HG03095 (cell line): ENCODE measurements around the gene AQP2.
A peak's percentile ranks its signal among the peaks of the same experiment; 100 is the strongest.

Experiments used
- ATAC-seq: cut with Tn5 transposase; IDR thresholded peaks from one replicate; pipeline ENCODE4 v1.9.1; 2021; ENCODE audit warnings: moderate library complexity; ENCODE audit not compliant: unreplicated experiment

Gene AQP2

DNA sequence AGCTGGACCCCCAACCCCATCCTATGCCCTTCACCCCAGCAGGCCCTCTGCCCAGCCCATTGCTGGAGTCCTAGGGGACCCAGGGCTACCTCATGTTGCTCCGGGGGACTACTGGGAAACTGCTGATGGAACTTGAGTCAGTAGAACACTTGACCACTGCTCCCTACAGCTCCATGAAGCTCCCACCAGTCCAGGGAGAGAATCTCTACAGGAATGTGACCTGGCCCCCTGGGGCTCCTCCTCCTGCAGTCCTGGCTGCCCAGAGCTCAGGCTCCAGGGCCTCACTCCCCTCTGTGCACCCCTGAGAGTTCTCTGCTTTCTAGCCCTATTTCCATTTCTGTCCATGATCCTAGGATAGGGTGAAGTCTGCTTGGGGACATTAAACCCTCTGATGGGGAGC lies 10.8 kb upstream of the AQP2 start:
- ATAC-seq, result no peak

DNA sequence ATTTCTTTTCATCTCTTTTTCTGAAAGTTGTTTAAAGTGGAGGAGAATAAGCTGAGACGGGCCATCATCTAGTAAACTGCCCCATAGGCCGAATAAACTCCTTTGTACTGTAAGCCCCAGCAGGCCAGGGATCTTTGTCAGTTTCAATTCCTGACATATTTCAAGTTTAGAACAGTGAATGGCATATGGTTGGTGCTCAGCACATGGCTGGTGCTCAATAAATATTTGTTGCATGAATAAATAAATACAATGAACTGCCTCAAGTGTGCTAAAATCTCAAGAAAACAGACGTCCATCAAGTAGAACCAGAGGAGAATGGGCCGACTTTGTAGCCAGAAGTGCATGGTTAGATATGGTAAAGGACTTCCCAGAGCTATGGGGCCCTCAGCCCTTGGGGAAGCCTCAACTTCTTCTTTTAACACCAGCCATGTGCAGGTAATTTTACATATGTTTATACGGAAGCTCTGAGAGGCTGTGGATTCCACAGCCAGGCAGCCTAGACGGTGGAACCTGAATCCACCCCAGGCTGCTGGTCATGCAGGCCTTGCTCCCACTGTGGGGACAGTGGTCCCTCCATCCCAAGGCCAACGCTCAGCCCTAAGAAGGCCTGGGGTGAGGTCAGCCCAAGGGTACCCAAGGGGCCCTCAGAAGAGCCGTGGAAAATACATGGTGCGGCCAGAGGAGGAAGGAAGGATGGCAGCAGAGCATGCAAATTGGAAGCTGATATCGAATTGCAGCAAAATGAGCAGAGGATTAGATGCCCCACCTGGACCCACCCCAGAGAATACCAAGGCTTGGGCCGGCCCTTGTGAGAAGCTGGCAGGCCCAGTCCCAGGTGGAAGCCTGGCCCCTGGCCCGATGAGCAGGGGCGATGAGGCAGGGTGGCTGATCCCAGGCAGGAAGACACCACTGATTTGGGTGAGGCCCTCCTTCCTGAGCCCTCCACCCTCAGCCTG lies 8.7 kb upstream of the AQP2 start:
- ATAC-seq, result no peak

DNA sequence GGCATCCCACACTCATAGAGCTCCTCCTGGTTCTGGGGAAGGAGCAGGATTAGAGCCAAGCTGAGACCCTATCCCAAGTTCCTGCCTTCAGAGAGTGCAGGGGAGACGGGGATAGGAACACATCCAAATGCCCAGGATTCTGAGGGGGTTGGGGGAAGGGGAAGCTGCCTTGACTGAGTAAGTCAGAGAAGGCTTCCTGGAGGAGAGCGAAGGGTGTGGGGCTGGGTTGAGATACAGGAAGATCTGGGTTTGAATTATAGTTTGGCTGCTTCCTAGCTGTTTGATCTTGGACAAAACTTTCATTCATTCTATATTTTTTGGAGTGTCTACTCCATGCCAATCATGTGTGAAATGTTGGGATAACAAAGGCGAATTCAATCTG lies 8.0 kb upstream of the AQP2 start:
- ATAC-seq, result no peak

DNA sequence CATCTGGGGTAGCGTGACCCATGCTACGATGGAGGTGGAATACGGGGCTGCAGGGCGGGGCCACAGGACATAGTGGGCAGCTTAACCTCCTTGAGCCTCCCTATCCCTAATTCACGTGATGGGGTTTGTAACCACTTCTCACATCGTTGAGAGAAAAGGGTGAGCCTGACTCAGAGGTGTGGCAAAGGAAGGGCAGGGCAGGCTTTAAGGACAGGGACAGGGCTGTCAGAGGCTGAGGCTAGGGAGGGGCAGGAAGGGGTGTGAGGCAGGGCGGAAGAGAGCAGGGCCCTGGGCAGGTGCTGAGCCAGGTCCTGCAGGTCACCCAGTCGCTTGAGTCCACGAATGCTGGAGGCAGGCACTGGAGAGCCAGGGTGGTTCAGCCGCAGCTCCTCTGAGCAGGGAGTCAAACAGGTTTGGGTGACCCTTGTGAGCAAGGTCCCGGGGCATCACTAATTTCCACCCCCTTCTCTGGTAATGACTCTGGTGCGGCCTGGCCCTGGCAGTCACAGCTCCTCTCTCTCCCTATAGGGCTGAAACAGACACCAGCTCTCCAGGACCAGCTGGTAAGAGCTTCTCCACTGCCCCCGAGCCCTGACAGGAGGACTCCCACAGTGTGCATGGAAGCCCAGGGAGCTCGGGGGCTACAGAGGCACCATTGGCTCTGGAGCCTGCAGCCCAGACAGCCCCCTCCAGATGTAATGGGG lies 7.5 kb upstream of the AQP2 start:
- ATAC-seq, result no peak

DNA sequence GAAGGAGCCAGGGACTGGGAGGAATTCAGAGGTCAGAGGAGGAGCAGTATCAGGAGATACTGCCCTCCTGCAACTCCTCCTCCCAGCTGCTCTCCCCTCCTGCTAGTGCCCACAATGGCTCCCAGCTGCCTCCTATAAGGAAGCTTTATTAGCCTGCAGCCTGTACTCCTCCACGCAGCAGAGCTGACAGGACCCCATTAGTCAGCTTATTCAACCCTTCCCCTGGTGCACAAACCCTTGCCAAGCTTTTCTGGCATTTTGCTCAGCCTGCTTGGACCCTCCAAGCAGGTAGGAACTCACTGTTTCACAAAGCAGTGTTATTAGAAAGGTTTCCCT lies 6.9 kb upstream of the AQP2 start:
- no peak for ATAC-seq

DNA sequence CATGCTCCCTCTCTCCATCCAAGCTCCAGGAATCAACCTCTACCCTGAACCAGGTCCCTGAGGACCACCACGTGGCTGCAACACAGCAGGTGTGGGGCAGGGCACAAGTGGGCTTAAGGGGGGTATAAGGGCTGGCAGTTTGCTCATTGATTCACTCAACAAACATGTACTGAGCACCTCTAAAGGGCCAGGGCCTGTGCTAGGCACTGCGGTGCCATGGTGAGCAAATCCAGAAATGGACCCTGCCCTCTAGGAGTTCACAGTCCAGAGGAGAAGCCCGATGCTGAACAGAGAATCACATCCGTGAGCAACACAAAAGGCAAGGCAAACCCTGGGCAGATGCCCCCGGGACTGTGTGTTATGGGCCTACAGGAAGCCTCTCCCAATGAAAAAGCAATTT lies 6.5 kb upstream of the AQP2 start:
- ATAC-seq, result no peak

DNA sequence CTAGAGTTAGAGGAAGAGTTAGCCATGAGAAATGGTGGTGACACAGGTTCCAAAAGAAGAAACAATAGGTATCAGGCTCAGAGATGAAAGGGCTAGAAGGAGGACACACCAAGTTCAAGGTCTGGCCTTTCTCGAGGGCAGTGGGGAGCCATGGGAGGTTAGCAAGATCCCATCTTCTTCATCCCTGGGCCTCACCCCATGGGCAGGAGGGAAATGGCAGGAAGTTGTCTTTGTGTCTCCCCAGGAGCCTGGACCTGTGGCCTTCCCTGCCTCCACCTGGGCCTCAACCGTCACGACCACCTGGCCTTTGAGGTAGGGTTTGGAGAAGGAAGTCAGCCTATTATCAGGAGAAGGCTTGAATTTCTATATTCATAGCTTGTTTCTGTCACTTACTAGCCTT lies 5.8 kb upstream of the AQP2 start:
- ATAC-seq, result no peak

DNA sequence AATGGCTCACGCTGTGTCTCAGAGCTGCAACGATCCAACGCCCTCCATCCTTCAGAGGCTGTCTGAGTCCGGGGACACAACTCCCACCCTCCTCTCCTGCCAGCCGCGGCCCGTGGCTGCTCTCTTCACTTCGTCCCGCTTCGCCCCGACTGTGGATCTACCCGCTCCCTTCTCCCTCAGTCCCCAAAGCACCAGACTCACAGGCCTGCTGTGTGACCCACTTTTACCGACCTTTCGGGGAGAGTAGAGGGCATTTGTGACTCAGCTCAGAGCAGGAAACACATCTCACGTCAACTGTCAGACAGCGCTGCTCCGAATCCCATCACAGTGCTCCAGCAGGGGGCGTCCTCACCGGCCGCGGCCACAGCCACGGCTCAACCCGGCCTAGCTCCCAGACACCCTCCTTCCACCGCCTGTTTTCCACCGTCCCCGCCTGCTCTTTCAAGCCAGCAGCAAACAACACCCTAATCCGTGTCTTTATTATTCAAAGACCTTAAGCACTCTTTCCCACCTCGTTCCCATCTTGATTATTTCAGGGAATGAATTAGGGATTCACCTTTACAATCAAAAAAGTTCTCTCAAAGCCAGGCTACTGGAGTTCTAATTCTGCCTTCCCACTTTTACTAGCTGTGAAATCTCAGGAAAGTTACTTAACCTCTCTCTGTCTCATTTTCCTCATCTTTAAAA lies 5.0 kb upstream of the AQP2 start:
- ATAC-seq, result peak; percentile 84

DNA sequence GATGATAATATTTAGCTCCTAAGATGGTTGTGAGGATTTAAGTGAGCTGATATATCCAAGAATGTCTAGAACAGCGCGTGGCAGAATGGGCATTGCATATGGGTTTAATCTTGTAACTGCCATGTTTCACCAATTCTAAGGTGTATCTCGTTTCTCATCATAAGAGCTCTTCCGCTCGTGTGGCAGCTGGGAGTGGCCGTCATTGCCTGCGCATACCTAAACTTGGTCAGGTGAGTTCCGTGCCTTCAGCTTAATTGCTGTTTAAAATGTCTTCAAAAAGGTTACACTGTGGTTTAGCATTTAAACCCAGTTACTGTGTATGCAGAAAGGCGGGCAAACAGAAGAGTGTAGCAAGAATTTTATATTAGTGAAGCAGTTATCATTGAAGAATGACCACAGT lies 4.5 kb upstream of the AQP2 start:
- ATAC-seq, result no peak

DNA sequence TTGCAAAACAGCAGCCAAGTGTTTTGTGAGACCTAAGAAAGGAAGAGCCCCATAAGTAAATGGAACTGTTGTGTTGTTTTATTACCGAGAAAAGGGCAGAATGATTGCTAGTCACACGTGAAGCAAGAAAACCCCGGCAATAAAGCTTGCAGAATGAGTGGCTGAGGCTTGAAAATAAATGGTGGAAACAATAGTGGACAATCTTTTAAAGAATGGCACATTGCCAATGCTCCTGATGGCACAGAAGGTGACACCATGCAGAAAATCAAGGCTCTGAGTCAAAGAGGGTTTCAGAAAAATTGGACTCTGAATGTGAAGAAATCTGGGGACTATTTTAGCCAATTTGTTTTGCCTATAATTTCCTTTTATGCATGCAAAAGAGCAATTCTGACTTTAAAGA lies 4.0 kb upstream of the AQP2 start:
- no peak for ATAC-seq

DNA sequence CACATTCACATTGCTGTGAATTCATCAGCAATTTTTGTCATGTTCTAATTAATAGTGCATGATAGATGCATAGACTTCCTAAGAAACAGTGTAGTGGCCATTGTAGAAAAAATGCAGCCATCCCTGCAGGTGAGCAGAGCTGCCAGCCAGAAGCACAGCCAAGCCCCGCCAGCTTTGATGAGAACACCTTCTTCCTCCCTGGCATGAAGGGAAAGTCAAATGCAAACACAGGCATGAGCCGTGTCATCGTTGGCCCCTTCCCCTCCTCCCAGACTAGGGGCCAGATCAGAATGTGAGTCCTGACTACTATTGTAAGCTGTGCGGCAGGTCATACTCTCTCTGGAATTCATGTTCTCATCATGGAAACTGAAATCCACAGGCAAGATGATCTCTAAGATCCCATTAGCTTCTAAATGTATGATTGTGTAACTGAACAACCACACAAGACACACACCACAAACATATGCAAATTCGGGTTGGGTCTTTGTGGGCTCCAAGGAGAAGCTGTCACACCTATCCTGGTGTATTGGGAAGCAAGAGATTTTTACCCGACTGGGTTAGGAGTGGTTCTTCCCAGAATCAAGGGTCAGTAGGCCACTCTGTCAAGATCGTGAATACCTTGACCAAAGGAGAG lies 2.8 kb upstream of the AQP2 start:
- no peak for ATAC-seq

DNA sequence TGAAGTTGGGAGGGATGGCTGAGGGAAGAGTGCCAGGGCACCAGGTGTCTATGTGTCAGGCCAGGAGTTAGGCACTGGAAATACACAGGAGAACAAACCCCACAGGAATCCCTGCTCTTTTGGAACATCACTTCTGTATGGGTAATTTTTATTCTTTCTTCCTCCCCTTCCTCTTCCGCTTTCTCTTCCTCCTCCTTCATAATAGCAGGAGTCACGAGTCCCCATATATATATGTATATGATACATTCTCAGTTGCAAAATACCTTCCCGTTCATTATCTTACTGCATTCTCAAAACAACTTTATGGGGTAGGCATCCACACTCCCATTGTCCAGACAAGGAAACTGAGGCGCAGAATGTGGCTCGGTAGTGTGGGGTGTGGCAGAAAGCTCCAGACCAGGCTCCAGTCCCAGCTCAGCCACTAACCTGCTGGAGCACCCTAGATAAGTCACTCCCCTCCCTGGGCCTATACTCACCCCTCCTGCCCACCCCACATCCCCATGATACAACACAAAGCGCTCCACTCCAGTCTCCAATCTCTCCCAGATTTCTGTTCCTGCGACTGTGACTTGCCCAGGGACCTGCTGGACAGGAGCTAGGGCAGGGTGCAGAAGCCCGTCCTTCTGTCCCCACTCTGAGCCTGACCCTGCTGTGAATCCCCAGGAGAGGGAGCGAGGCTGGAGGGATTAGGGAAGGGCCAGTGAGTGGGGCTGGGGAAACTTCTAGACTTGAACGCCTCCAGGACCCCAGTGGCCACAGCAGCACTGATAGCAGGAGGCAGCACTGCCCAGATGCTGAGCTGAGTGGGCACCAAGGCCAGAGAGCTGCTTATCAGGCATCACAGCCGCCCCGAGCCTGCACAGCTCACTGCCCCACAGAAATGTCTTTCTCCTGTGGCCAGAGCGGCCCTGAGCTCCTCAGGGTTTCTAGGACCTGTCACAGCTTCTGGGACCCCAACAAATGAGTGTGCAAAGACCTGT lies 1.4 kb upstream of the AQP2 start:
- no peak for ATAC-seq

DNA sequence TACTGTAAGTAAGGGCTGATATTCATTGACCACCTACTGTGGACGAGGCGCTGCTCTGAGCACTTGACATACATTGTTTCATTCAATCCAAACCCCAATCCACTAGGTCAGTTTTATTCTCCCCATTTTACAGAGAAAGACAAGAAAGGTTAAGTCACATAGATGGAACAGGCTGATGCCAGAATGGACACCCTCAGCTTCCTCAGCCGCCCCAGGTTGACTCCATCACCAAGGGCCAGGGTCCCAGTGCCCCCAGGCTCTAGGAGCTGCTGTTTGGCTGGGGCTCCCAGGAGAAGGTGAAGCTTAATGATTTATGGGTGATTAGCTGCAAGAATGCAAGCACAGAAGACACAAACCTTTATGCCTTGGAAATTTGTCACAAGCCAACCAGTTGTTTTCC lies 671 bp upstream of the AQP2 start:
- no peak for ATAC-seq

DNA sequence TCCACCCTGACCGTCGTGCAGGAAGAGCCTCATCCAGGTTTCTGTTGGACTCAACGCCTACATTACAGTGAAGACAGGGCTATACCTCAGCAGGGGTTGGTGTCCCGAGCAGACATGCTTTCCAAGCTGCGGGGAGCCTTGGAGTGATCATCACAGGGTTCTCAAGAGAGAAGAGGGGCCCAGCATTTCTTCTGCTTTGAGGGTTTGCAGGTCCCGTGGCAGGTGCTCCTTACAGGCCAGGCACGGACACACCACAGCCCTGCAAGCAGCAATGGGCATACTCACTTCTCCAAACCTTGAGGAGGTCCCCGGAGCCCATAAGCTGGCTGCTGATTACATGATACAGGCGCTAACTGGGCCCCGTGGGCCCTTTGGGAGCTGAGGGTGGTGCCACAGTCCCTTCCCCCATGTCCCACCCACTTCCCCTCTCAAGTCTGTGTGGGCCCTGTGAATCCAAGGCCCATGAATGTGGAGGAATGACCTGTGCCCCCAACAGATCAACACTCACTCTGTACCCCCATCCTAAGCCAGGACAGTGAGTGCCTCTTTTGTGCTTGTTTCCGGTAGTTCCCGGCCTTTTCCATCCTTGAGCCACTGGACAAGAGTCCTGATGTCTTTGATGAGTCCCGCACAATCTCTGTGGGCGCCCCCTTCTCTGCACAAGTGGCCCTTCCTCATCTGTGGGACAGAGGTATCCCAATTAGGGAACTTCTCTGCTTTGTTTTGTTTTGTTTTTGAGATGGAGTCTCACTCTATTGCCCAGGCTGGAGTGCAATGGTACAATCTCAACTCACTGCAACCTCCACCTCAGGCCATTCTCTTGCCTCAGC lies 1.1 kb downstream of the AQP2 start:
- ATAC-seq, result no peak

DNA sequence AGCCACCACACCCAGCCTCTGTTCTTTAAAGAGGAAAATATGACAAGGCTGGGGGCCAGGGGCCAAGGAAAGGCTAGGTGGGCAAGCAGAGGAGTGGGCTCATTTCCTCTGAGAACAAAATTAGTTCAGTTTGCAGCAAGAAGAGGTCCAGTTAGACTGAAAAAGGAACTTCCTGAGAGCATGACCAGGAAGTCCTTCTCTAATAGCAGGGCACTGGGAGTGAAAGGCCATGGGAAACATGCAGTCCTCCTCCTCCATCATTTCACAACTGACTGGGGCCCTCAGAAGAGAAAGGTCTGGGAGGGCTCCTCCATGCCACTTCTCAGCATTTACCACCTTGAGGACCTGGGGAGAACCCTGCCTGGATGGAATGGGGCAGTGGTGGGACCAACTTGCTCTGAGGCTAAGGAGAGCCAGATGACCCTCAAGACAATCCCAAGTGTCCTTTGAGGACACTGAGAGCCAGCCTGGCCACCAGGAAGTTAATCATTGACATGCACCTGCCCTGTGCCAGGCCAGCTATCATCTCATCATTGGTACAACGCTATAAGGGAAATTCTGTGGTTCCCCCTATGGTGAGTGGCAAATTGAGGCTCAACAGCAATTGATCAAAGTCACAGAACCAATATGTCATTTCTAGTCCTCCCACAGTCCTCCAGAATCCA lies 2.0 kb downstream of the AQP2 start:
- no peak for ATAC-seq

DNA sequence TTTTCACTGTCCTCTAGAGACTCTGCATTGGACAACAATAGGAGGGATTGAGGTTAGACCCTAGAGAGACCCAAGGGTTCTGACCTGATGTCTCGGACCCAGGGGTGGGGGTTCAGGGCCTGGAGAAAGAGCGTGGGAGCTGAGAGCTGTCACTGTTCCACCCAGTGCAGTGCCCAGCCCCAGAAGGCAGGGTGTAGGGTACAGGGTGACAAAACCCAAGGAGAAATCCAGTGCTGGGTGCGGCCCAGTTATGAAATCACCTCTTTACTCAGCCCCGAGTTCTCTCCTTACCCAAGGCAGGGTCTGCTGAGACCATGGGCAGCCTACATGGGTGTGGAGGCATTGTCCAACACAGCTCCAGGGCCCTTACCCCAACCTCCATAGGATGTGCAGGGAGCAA lies 2.6 kb downstream of the AQP2 start:
- no peak for ATAC-seq

DNA sequence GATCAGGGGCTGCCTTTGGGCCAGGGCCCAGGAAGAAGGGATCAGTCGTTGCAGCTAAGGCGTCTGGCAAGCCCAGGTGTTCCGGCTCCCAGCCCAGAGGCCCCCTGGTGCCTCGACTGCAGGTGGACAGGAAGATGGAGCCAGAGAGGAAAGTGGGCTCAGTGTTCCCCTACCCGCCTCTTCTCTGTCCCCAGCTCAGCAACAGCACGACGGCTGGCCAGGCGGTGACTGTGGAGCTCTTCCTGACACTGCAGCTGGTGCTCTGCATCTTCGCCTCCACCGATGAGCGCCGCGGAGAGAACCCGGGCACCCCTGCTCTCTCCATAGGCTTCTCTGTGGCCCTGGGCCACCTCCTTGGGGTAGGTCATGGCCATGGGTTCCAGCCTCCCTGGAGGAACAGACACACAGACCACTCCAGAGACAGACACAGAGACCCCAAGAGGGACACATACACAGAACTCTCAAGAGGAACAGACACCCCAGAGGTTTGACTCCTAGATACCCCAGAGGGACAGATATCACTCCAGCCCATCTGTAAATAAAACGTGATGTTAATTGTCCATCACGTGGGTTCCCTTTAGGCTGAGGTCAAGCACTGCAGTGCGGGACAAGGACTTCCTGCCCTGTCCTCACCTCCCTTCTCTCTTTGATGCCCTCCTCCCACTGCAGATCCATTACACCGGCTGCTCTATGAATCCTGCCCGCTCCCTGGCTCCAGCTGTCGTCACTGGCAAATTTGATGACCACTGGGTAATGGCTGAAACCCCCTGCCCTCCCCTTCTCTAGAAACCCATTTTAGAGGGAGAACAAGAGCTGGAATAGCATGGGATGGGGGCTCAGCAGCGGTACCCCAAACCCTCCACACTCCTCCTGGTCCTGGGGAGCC lies 3.7 kb downstream of the AQP2 start:
- no peak for ATAC-seq
